GM18508 (cell line): ENCODE data around the gene MGAT5.
A peak's percentile ranks its signal among the peaks of the same experiment; 100 is the strongest.

Source experiments
- ATAC-seq: cut with Tn5 transposase; IDR thresholded peaks from one replicate; pipeline ENCODE4 v1.9.1; 2021; ENCODE audit warnings: moderate number of reproducible peaks; ENCODE audit not compliant: insufficient read depth, unreplicated experiment

The MGAT5 gene

DNA sequence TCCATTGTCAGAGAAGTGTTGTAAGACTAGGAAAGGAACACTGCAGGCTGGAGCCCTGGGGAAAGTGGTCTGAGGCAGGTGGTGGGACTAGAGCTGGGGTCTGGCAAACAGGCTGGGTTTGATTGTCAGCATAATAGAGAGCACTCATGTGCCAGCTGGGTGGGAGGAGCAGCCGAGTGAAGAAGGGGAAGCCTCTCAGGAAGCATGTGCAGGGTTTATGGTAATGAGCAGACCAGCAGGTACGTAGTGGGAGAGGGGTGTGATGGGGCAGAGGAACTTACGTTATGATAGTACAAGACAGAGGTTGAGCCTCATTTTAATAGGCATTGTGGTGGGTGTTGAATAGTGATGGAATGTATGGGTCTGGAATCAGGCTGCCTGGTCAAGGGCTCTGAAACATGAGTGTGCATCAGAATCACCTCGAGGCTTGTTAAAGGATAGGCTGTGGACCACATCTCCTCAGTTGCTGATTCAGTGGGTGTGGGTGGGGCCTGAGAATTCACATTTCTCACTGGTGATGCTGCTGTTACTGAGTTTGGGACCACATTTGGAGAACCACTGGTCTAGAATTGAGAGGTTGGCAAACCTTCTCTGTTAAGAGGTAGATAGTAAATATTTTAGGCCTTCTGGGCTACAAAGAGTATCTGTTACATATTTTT is 1.7 kb upstream of the MGAT5 start:
- ATAC-seq = no peak

GRCh38 chr2:134253117-134253704 is 661 bp upstream of the MGAT5 start:
- peak; percentile 75 for ATAC-seq

DNA sequence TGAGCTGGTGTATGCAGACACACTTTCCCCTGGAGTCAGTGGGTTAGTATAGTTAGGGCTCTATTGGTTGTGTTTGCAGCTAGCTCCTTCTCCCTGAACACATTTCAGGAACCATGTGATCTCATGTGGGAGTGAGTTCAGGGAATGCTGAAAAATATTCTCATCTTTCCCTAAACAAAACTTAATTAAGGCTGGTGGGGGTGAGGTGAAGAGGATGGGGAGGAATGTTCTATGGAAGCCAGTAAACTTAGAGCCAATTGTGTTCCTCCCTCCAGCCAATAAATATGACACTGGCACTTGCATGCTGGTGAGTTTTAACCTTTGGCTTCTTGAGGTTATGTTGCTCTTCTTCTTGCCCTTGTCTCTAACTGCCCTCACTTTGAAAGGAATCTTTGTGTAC is 952 bp downstream of the MGAT5 start:
- ATAC-seq = no peak

DNA sequence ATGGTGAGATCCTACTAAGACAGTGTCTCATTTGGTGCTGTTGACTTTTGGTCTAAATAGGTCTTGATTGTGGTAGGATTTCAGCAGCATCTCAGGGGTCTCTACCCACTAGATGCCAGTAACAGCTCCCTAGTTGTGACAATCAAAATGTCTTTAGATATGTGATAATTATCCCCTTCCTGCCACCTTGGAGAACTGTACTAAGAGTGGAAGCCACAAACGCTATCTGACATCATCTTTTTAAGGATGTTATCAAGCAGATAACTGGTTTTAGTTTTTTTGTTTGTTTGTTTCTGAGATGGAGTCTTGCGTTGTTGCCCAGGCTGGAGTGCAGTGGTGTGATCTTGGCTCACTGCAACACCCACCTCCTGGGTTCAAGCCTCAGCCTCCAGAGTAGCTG is 3.1 kb downstream of the MGAT5 start:
- ATAC-seq = no peak

- no peak for ATAC-seq
Measured at GRCh38 chr2:134257509-134257908, 3.6 kb downstream of the MGAT5 start.

DNA sequence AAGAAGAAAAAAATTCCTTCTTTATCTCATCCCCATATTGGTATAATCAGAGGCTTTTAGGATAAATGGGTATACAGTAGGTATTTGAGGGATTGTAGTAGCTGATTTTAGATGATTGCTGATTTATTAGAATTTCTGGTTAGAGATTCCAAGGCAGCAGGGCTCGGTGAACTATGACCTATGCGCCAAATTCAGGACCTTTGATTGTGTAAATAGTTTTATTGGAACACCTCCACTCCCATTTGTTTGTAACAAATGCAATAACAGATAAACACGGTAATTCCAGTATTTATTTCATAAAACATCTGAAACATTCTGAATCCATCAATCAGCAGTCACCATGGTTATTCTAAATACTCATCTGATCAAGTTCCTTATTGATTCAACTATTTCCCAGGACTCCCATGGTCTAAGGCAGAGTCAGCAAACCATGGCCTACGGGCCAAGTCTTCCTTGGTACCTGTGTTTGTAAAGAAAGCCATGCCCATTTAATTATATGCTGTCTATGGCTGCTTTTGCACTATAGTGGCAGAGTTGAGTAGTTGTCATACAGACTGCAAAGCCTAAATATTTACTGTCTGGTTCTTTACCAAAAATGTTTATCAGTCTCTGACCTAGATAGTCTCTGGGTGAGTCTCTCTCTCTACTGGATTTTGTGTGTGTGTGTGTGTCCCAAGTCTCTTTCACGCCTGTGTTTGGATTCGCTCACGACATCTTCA is 4.3 kb downstream of the MGAT5 start:
- ATAC-seq = no peak

DNA sequence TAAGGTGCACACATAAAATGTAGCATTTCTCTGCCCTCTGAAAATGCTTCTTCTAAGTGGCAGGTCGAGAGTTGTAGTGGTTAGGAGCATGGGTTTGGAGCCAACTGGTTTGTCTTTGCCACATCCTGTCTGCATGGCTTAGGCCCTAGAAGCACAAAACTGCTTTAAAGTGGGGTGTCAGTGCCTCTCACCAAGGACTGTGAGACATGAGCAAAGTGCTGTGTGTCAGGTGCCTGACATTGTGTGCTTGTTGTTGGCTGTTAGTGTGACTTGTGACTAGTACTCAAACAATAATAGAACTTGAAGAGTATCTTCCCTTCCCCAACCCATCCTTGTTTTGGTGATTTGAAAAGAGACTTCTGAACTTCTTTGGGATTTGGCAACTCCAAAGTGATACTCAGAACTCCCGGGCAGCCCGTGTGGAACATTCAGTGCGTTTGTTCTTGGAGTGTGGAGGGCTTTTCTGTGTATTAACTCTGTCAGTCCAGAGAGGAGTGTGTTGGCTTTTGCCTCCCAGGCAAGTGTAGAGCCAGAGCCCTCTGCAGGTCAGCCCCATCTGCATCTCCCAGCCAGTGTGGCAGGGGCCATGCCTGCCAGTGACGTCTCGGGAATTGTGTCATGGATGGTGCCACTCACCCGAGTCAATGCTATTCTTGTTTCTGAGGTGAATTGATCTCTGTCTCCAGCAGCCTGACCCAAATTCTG is 5.0 kb downstream of the MGAT5 start:
- ATAC-seq = no peak

DNA sequence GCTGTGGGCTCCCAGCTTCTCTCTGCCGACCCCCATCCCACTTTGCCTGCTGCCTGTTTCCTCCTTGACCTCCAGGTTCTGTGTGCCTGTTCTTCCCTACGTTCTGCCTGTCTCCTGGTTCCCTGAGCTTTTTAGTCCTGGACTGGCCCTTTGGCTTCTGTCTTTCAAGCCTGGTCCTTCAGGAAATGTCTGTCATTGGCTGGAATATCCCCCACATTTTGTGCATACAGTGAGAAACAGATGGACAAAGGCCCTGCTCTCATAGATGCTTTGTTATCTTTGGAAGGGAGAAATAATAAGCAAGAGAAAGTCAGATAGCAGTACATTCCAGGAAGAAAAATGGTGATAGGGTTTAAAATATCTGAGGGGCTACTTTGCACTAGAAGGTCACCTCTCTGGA is 5.7 kb downstream of the MGAT5 start:
- no peak for ATAC-seq

DNA sequence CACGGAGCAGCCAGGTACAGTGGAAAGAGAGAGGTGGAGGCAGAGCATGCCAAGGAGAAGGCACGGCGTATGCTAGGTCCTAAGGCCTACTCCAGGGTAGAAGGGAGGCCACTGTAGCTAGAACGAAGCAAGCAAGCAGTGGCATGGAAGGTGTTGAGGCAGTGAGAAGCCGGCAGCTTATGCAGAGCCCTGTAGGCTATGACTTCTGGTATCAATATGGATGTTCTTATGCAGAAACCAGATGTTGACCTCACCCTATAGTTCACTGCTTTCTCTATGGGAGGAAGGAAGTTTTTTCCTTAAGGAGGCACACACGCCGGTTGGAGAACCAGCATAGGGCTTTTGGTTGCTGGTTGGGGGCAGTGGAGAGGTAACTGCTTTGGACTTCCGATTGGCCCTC is 6.1 kb downstream of the MGAT5 start:
- no peak for ATAC-seq

GRCh38 chr2:134260713-134261112 is 6.8 kb downstream of the MGAT5 start:
- ATAC-seq = no peak

DNA sequence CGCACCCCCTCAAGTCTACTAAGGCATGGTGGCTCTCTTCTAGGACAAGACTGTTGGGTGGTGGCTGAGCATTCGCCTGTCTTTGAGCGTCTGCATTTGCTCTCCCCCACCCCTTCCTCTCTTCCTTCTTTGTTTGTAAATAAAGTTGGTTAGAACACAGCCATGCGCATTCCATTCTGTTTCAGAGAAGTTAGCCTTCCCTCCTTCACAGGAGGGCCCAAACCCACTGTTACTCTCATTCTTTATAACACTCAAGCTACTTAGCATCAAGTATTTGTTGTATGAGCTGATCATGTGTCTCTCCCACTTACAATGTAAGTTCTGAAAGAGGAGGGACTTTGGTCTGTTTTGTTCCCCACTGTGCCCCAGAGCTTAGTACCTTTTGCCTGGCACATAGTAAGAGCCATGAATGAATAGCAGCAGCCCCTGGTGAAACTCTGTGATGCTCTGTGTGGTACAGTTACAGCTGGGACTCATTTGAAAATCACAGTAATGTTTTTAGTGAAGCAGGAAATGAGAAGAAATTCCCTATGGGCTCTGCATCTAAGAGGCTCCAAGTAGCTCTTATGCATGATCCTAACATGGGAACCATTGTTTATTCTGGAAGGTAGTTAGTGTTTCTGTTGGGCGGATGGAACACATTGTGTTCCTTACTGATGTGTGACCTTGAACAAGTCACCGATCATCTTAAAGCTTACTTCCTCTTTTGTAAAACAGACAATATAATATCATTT is 7.7 kb downstream of the MGAT5 start:
- ATAC-seq = peak; percentile 56

DNA sequence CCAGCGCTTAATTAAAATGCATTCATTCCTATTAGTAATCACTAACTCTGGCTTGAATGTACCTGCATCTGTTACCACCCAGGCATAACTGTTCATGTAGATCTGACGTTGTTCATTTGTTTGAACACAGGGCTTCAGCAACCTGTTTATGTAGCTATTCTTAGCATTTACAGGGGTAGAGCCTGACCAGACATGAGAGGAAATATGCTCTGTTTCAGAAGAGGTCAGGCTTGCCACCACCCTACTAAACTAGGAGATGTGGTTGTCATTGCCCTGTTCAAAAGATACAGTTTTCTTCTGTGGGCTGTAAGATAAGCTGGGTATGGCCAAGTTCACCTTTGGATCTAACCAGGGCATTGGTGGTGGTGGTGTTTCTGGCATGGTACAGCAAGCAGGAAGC is 8.8 kb downstream of the MGAT5 start:
- peak; percentile 38 for ATAC-seq

GRCh38 chr2:134268265-134268664 is 14.4 kb downstream of the MGAT5 start:
- no peak for ATAC-seq

- ATAC-seq = no peak
Measured at GRCh38 chr2:134269230-134269629, 15.4 kb downstream of the MGAT5 start.

- ATAC-seq = no peak
Measured at GRCh38 chr2:134269972-134270735, 16.3 kb downstream of the MGAT5 start.

DNA sequence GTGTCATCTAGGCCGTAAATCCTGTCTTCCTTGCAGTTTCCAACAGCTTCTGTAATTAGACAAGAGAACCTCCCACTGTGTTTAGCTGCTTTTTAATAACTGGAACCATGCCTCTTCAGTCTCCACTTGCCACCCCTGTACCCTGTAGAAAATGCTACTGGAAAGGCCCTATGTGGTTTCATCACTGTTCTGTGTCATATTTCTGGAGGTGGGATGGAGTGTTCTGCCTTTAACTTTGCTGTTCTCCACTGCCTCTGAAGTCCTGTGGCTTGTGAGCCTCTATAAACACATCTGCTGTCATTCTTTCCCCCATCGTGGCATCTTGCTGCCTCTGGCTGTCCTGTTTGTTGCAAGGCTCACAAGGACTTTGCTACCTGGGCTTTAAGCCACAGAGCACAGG is 17.9 kb downstream of the MGAT5 start:
- ATAC-seq = no peak

DNA sequence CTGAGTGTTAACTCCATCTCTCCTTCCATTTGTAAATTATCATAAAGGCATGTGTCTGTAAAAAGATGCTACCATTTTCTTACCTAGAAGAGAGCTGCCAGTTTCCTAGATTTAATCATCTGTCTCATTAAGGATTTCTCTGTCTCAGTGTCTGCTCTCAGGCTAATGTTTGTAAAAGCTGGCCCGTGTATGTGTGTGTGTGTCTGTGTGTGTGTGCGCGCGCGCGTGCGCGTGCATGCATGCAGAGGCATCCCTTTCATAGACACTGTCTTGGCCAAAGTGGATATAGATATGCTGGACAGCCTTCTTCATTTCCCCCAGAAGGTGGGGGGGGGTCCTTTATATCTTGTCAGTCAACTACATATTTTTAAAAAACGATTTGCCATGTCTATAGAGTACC is 18.9 kb downstream of the MGAT5 start:
- no peak for ATAC-seq

GRCh38 chr2:134273256-134273983 is 19.5 kb downstream of the MGAT5 start:
- no peak for ATAC-seq

GRCh38 chr2:134274121-134274520 is 20.2 kb downstream of the MGAT5 start:
- ATAC-seq = no peak
